Caco-2 (cell line): ENCODE results near the gene MID2. TPM values are rescaled to one million over a fixed set of nuclear protein-coding genes. Genes with fewer than 3 reads are reported as not detected.

Experiments
- BruUV-seq: library from RNA; stranded (reverse); fragments of 400-500 nt; replicated peaks from 2 replicates; lab custom pipeline; 2021; lab: Mats Ljungman, UMichigan
- CTCF ChIA-PET: fragments of 300-600 bp; sonication (Branson Sonifier 250); formaldehyde crosslinking; loops from one replicate; lab custom pipeline; 2022; ENCODE audit warnings: antibody characterized with exemption; lab: Charles Lee
- POLR2A ChIA-PET: fragments of 300-600 bp; sonication (Branson Sonifier 250); formaldehyde crosslinking; loops from one replicate; lab custom pipeline; 2022; ENCODE audit warnings: antibody characterized with exemption; lab: Charles Lee
- DNase-seq, 2 experiments: peaks; one replicate each; pipeline versions ENCODE4 v3.0.0 to v3.0.0-alpha.2; 2020 to 2022
- H3K27me3 ChIP-seq: replicated peaks from 2 replicates; pipeline ENCODE4 v1.6.0; 2011; ENCODE audit warnings: low read length; ENCODE audit not compliant: control insufficient read depth, insufficient read depth
- H3K36me3 ChIP-seq: 2 replicates; pipeline ENCODE4 v1.5.1; 2011; ENCODE audit warnings: low read length; ENCODE audit not compliant: control insufficient read depth, insufficient read depth
- H3K4me1 ChIP-seq: fragments of 250-450 bp; sonication (Bioruptor Pico); 2 replicates; pipeline ENCODE4 v1.5.1; 2020; ENCODE audit warnings: mild to moderate bottlenecking
- H3K4me3 ChIP-seq: 2 replicates; pipeline ENCODE4 v1.5.1; 2011; ENCODE audit warnings: low read depth, mild to moderate bottlenecking, control low read depth, low read length
- H3K9me3 ChIP-seq: fragments of 250-450 bp; sonication (Bioruptor Pico); 2 replicates; pipeline ENCODE4 v1.5.1; 2020; ENCODE audit warnings: mild to moderate bottlenecking, moderate library complexity
- H3K27ac Mint-ChIP-seq: one replicate; pipeline ENCODE4 v1.8.0; 2022; ENCODE audit warnings: mixed read lengths; ENCODE audit not compliant: unreplicated experiment
- H3K27me3 Mint-ChIP-seq: one replicate; pipeline ENCODE4 v1.8.0; 2022; ENCODE audit warnings: mixed read lengths; ENCODE audit not compliant: insufficient read depth, unreplicated experiment
- H3K36me3 Mint-ChIP-seq: one replicate; pipeline ENCODE4 v1.8.0; 2022; ENCODE audit warnings: mild to moderate bottlenecking, mixed read lengths; ENCODE audit not compliant: insufficient read depth, unreplicated experiment
- H3K4me1 Mint-ChIP-seq: one replicate; pipeline ENCODE4 v1.8.0; 2022; ENCODE audit warnings: low read depth, mixed read lengths; ENCODE audit not compliant: unreplicated experiment
- H3K4me3 Mint-ChIP-seq: one replicate; pipeline ENCODE4 v1.8.0; 2022; ENCODE audit warnings: mild to moderate bottlenecking, moderate library complexity, mixed read lengths; ENCODE audit not compliant: unreplicated experiment
- H3K9me3 Mint-ChIP-seq: one replicate; pipeline ENCODE4 v1.8.0; 2022; ENCODE audit warnings: mixed read lengths; ENCODE audit not compliant: unreplicated experiment
- intact Hi-C: fragments of 100-400 bp; cut with micrococcal nuclease; formaldehyde crosslinking; loops from one replicate; pipeline ENCODE4 v1.10.0; 2022; ENCODE audit not compliant: unreplicated experiment
- total RNA-seq: library from RNA; stranded (reverse); gene quantifications from 2 replicates; pipeline ENCODE4 v1.2.3, GENCODE V29; 2022
- TF ChIP-seq, protein P1 (sequence below), 2 experiments: fragments of 200-600 bp in 1 of 2; IDR thresholded peaks; 1 replicate in 1 of 2; 2 replicates in 1 of 2; pipeline versions ENCODE4 v1.5.1 to v1.8.0; 2011 to 2022; ENCODE audit warnings: antibody characterized with exemption in 1 of 2, control low read depth in 1 of 2, inconsistent platforms in 1 of 2, low read depth in 1 of 2, low read length in 1 of 2, mild to moderate bottlenecking in 1 of 2, moderate library complexity in 1 of 2; ENCODE audit not compliant: insufficient read depth in 1 of 2, severe bottlenecking in 1 of 2, unreplicated experiment in 1 of 2

Gene MID2
- total RNA-seq, 1 experiment from 2014 or later, result 1.9 TPM

DNA sequence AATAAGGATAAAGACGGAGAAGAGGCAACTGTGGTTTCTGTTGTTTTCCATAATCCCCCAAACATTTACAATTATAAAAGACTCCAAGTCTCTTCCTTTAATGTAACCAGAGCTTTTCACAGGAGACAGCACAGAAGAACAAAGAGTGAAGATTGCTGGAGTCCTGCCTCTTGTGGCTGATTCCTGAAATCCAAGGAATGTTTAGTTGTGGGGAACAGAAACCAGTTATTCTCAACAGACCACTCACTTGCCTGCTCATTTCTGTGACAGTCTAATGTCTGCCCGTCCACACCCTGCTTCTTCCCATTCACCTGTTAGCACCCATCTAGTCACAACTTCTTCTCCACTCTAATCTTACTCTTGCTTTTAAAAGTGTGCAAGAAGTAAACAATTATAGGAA, 144.4 kb downstream of the MID2 start:
- H3K4me3 Mint-ChIP-seq, result no peak overlapping the region
- no peaks in the 10 kb centered on the region for H3K36me3 Mint-ChIP-seq
- H3K27ac Mint-ChIP-seq, result no peak overlapping the region
- H3K4me1 ChIP-seq, result no peaks in the 10 kb centered on the region
- H3K9me3 Mint-ChIP-seq, result no peaks in the 10 kb centered on the region
- H3K36me3 ChIP-seq, result no peaks in the 10 kb centered on the region
- ChIA-PET CTCF (no interaction called here), POLR2A (no interaction called here)
- H3K4me1 Mint-ChIP-seq, result no peaks in the 10 kb centered on the region
- no peaks in the 10 kb centered on the region for H3K27me3 ChIP-seq
- H3K27me3 Mint-ChIP-seq, result peaks cover 8% of the 10 kb centered on the region
- no peak overlapping the region for H3K4me3 ChIP-seq
- TF ChIP-seq, protein P1, sequence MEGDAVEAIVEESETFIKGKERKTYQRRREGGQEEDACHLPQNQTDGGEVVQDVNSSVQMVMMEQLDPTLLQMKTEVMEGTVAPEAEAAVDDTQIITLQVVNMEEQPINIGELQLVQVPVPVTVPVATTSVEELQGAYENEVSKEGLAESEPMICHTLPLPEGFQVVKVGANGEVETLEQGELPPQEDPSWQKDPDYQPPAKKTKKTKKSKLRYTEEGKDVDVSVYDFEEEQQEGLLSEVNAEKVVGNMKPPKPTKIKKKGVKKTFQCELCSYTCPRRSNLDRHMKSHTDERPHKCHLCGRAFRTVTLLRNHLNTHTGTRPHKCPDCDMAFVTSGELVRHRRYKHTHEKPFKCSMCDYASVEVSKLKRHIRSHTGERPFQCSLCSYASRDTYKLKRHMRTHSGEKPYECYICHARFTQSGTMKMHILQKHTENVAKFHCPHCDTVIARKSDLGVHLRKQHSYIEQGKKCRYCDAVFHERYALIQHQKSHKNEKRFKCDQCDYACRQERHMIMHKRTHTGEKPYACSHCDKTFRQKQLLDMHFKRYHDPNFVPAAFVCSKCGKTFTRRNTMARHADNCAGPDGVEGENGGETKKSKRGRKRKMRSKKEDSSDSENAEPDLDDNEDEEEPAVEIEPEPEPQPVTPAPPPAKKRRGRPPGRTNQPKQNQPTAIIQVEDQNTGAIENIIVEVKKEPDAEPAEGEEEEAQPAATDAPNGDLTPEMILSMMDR (IDR thresholded peaks at IDR 0.05; ENCODE audit: insufficient read depth in 1 of 2, low read depth in 1 of 2, low read length in 1 of 2, severe bottlenecking in 1 of 2, unreplicated experiment in 1 of 2), result no peak
- DNase-seq, result no peak
- intact Hi-C loops, result no loop called here
- H3K9me3 ChIP-seq, result no peaks in the 10 kb centered on the region
- no TSS peak for BruUV-seq

DNA sequence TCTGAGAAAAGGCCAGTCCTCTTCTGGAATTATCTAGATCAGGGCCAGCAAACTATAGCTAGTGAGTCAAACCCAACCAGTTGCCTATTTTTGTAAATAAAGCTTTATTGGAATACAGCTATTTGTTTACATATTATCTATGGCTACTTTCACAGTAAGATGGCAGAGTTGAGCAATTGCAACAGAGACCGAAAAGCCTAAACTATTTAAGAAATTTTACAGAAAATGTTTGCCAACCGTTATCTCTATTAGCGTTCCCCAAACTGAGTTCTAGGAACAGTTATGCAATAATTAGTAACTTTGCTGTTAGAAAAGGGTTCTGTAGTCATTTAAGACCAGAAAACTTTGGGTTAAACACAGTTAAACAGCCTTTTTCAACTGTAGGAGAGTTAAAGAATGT, 146.0 kb downstream of the MID2 start:
- Histone ChIP-seq H3K27me3 (no peaks in the 10 kb centered on the region), H3K9me3 (no peaks in the 10 kb centered on the region), H3K4me1 (no peaks in the 10 kb centered on the region), H3K4me3 (no peak overlapping the region), H3K36me3 (no peaks in the 10 kb centered on the region)
- Mint-ChIP-seq H3K4me3 (no peak overlapping the region), H3K27ac (no peak overlapping the region), H3K9me3 (no peaks in the 10 kb centered on the region), H3K27me3 (peaks cover 8% of the 10 kb centered on the region), H3K36me3 (no peaks in the 10 kb centered on the region), H3K4me1 (no peaks in the 10 kb centered on the region)
- TF ChIP-seq, protein P1 (IDR thresholded peaks at IDR 0.05; ENCODE audit: insufficient read depth in 1 of 2, low read depth in 1 of 2, low read length in 1 of 2, severe bottlenecking in 1 of 2, unreplicated experiment in 1 of 2), result no peak
- intact Hi-C loops, result no loop called here
- POLR2A ChIA-PET, result interaction anchor here (0.6 kb wide), 1 partner anchor 569 kb away, joined by 3 read pairs; no protein-coding TSS in a partner anchor
- CTCF ChIA-PET, result no interaction called here
- BruUV-seq, result no TSS peak
- DNase-seq, result no peak

Other genes starting within 250 kb of the MID2 start
- gene PRPS1, start 197.4 kb upstream of the MID2 start, total RNA-seq, result 30.0 and 34.3 TPM in 2 replicates
- gene TSC22D3, start 50.1 kb upstream of the MID2 start, total RNA-seq, result 2.2 TPM in 2 replicates
- not detected in 2 replicates for gene NCBP2L, start 48.1 kb upstream of the MID2 start, total RNA-seq
- not detected in 2 replicates for gene TEX13B, start 156.5 kb downstream of the MID2 start, total RNA-seq
- not detected in 2 replicates for gene VSIG1, start 219.2 kb downstream of the MID2 start, total RNA-seq